Metanephros (tissue), 2 donors: ENCODE measurements around the gene EML3. TPM values are rescaled to one million over a fixed set of nuclear protein-coding genes. Genes with fewer than 3 reads are reported as not detected.

Experiments
- small RNA-seq: library from RNA; depleted of rRNA; stranded (forward); fragments of <200 nt; gene quantifications from one replicate; pipeline ENCODE3, GENCODE V24; 2014; ENCODE audit warnings: low replicate concordance
- total RNA-seq: library from RNA; depleted of rRNA; stranded (reverse); fragments of >200 nt; gene quantifications from one replicate; pipeline ENCODE4 v1.2.3, GENCODE V29; 2014

Gene EML3
- 26.9 TPM for total RNA-seq

GRCh38 chr11:62612366-62613290 lies at the start of gene EML3, which contains the start of gene ROM1:
EML3 (minus strand) TSS chr11:62612775; CDS start chr11:62612457, 318 bp downstream.
ROM1 (plus strand) TSS chr11:62613257; CDS start chr11:62613282, 25 bp downstream.

GRCh38 chr11:62645946-62646824 lies 33.6 kb upstream of the EML3 start, which contains the start of gene GANAB:
GANAB (minus strand) TSS chr11:62646613; CDS start chr11:62646599, 14 bp downstream.

GRCh38 chr11:62621567-62622470 lies 9.2 kb upstream of the EML3 start, which contains the start of gene B3GAT3:
B3GAT3 (minus strand) TSS chr11:62621986; CDS start chr11:62621947, 39 bp downstream.

GRCh38 chr11:62601372-62602140 lies 11.0 kb downstream of the EML3 start, which contains the start of gene MTA2:
MTA2 (minus strand) TSS chr11:62601865; CDS start chr11:62601450, 415 bp downstream.

GRCh38 chr11:62591448-62592145 lies 21.0 kb downstream of the EML3 start, which contains the start of gene TUT1:
TUT1 (minus strand) TSS chr11:62591523; CDS start chr11:62591485, 38 bp downstream.

GRCh38 chr11:62573592-62574362 lies 38.8 kb downstream of the EML3 start, which contains the start of gene EEF1G:
EEF1G (minus strand) TSS chr11:62573891; CDS start chr11:62573842, 49 bp downstream.

Small RNA genes within 50 kb of the gene (small RNA-seq; reads per million reads assigned to genes)
- gene AP001458.1, result not detected
- gene EEF1G, result not detected
- gene MIR6747, result 0.09 reads per million

Other genes starting within 250 kb of the EML3 start
- gene SCGB1A1, start 193.7 kb downstream of the EML3 start, total RNA-seq, result not detected
- 286 TPM for gene AHNAK, start 66.0 kb downstream of the EML3 start, total RNA-seq
- gene EEF1G, start 38.9 kb downstream of the EML3 start, total RNA-seq, result 1,423 TPM
- gene TUT1, start 21.3 kb downstream of the EML3 start, total RNA-seq, result 12.9 TPM
- 79.0 TPM for gene MTA2, start 10.9 kb downstream of the EML3 start, total RNA-seq
- 1.6 TPM for gene ROM1, start 482 bp upstream of the EML3 start, total RNA-seq
- 28.3 TPM for gene B3GAT3, start 9.2 kb upstream of the EML3 start, total RNA-seq
- gene GANAB, start 33.8 kb upstream of the EML3 start, total RNA-seq, result 253 TPM
- gene INTS5, start 40.5 kb upstream of the EML3 start, total RNA-seq, result 23.0 TPM
- gene C11orf98, start 52.4 kb upstream of the EML3 start, total RNA-seq, result 20.1 TPM
- 8.9 TPM for gene CSKMT, start 52.5 kb upstream of the EML3 start, total RNA-seq
- 10.2 TPM for gene UQCC3, start 58.9 kb upstream of the EML3 start, total RNA-seq
- 4.0 TPM for gene LBHD1, start 59.5 kb upstream of the EML3 start, total RNA-seq
- 89.0 TPM for gene UBXN1, start 66.3 kb upstream of the EML3 start, total RNA-seq
- gene LRRN4CL, start 76.8 kb upstream of the EML3 start, total RNA-seq, result 5.4 TPM
- 79.3 TPM for gene BSCL2, start 94.6 kb upstream of the EML3 start, total RNA-seq
- not detected for gene GNG3, start 94.9 kb upstream of the EML3 start, total RNA-seq
- 39.5 TPM for gene HNRNPUL2, start 114.7 kb upstream of the EML3 start, total RNA-seq
- 34.4 TPM for gene TTC9C, start 115.7 kb upstream of the EML3 start, total RNA-seq
- 14.8 TPM for gene ZBTB3, start 141.4 kb upstream of the EML3 start, total RNA-seq
- gene POLR2G, start 148.8 kb upstream of the EML3 start, total RNA-seq, result 87.4 TPM
- gene TAF6L, start 158.6 kb upstream of the EML3 start, total RNA-seq, result 36.1 TPM
- gene TMEM179B, start 174.6 kb upstream of the EML3 start, total RNA-seq, result 43.4 TPM
- gene TMEM223, start 179.2 kb upstream of the EML3 start, total RNA-seq, result 20.4 TPM
- 37.9 TPM for gene NXF1, start 192.7 kb upstream of the EML3 start, total RNA-seq
- gene STX5, start 219.3 kb upstream of the EML3 start, total RNA-seq, result 34.2 TPM
- gene TEX54, start 220.1 kb upstream of the EML3 start, total RNA-seq, result not detected
- gene WDR74, start 226.8 kb upstream of the EML3 start, total RNA-seq, result 33.6 TPM